ENCODE results near the gene ANO1. TPM values are rescaled to one million over a fixed set of nuclear protein-coding genes. Genes with fewer than 3 reads are reported as not detected.

The ANO1 gene
- total RNA-seq, 1 experiment from 2014 or later = 41.7 TPM

GRCh38 chr11:70175236-70175698 lies 97.2 kb downstream of the ANO1 start:
- CTCF ChIA-PET = interaction anchor here (0.6 to 1.5 kb wide), 3 partner anchors 15 to 259 kb away, joined by 3 to 4 read pairs (median 3); no protein-coding TSS in a partner anchor
- H3K27me3 ChIP-seq (ENCODE audit: insufficient read depth, low read length) = no peaks in the 10 kb centered on the region
- no peak for DNase-seq (ENCODE audit: low read depth, low spot score)
- H3K4me3 ChIP-seq (replicated peaks in 1 of 2; ENCODE audit: low read depth in 1 of 2, low read length in 2 of 2) = no peak overlapping the region
- no peak overlapping the region for H3K4me2 ChIP-seq (ENCODE audit: low read length)
- no peaks in the 10 kb centered on the region for H3K4me1 ChIP-seq (ENCODE audit: control insufficient read depth in 1 of 2, insufficient read depth in 2 of 2, low read length in 2 of 2)
- RAD21 ChIA-PET (ENCODE audit: low non-redundant PET in 1 of 2, low total read pairs in 2 of 2, uncharacterized antibody in 2 of 2, unreplicated experiment in 2 of 2) = no interaction called here
- no peak overlapping the region for H3K27ac ChIP-seq (ENCODE audit: low read depth, low read length)
- intact Hi-C loops (cut with micrococcal nuclease) = no loop called here
- no peak overlapping the region for H3K9ac ChIP-seq (ENCODE audit: low read length)
- H3K9me3 ChIP-seq (ENCODE audit: control insufficient read depth in 1 of 2, insufficient read depth in 1 of 2, low read depth in 1 of 2, low read length in 2 of 2) = no peaks in the 10 kb centered on the region
- no peaks in the 10 kb centered on the region for H3K79me2 ChIP-seq (ENCODE audit: insufficient read depth, low read length)
- H2AFZ ChIP-seq (ENCODE audit: low read depth, low read length, poor library complexity, severe bottlenecking) = no peak overlapping the region
- TF ChIP-seq REST (IDR thresholded peaks at IDR 0.05; ENCODE audit: low read depth) = no peak
- no TSS peak for BruUV-seq (replicated peaks)
- H3K9me2 ChIP-seq (ENCODE audit: insufficient read depth) = no peaks in the 10 kb centered on the region
- H3K36me3 ChIP-seq (ENCODE audit: control insufficient read depth in 1 of 2, insufficient read depth in 2 of 2, low read length in 2 of 2) = peaks cover 0 to 3% of the 10 kb centered on the region in 2 experiments; a peak in 1 of 4 replicates
- POLR2A ChIA-PET = interaction anchor here (1.1 kb wide), 1 partner anchor 15 kb away, joined by 3 read pairs; no protein-coding TSS in a partner anchor
- ATAC-seq = no peak
- no peaks in the 10 kb centered on the region for H4K20me1 ChIP-seq (ENCODE audit: insufficient read depth)

- no peaks in the 10 kb centered on the region for H3K9me3 ChIP-seq (ENCODE audit: control insufficient read depth in 1 of 2, insufficient read depth in 1 of 2, low read depth in 1 of 2, low read length in 2 of 2)
- TF ChIP-seq TCF7L2 (IDR thresholded peaks at IDR 0.05; ENCODE audit: borderline replicate concordance, extremely low read depth, insufficient read depth, insufficient read length) (no peak), CTCF (IDR thresholded peaks at IDR 0.05 in 2 of 3, conservative IDR thresholded peaks at IDR 0.05 in 1 of 3; ENCODE audit: borderline replicate concordance in 1 of 3, insufficient read depth in 1 of 3, low read depth in 2 of 3, low read length in 2 of 3) (peak; percentile 28 to 89 (median 73); a peak in 5 of 6 replicates), YY1 (IDR thresholded peaks at IDR 0.05; ENCODE audit: extremely low read depth, insufficient replicate concordance, low read depth, low read length) (peak; percentile 43)
- intact Hi-C loops (cut with micrococcal nuclease) = no loop called here
- H3K79me2 ChIP-seq (ENCODE audit: insufficient read depth, low read length) = no peaks in the 10 kb centered on the region
- DNase-seq (ENCODE audit: low read depth, low spot score) (peak; percentile 16), ATAC-seq (peak; percentile 95)
- H3K9me2 ChIP-seq (ENCODE audit: insufficient read depth) = no peaks in the 10 kb centered on the region
- H3K9ac ChIP-seq (ENCODE audit: low read length) = no peak overlapping the region
- H3K4me3 ChIP-seq (replicated peaks in 1 of 2; ENCODE audit: low read depth in 1 of 2, low read length in 2 of 2) = no peak overlapping the region
- H3K36me3 ChIP-seq (ENCODE audit: control insufficient read depth in 1 of 2, insufficient read depth in 2 of 2, low read length in 2 of 2) = no peaks in the 10 kb centered on the region; a peak in 1 of 4 replicates
- no TSS peak for BruUV-seq (replicated peaks)
- no peak overlapping the region for H3K27ac ChIP-seq (ENCODE audit: low read depth, low read length)
- no peaks in the 10 kb centered on the region for H4K20me1 ChIP-seq (ENCODE audit: insufficient read depth)
- POLR2A ChIA-PET = no interaction called here
- RAD21 ChIA-PET (ENCODE audit: low non-redundant PET in 1 of 2, low total read pairs in 2 of 2, uncharacterized antibody in 2 of 2, unreplicated experiment in 2 of 2) = no interaction called here
- no peak overlapping the region for H3K4me2 ChIP-seq (ENCODE audit: low read length)
- H2AFZ ChIP-seq (ENCODE audit: low read depth, low read length, poor library complexity, severe bottlenecking) = no peak overlapping the region
- CTCF ChIA-PET = interaction anchor here (0.6 to 1.1 kb wide), 7 partner anchors 15 to 594 kb away, joined by 3 read pairs; no protein-coding TSS in a partner anchor
- H3K4me1 ChIP-seq (ENCODE audit: control insufficient read depth in 1 of 2, insufficient read depth in 2 of 2, low read length in 2 of 2) = no peaks in the 10 kb centered on the region
- no peaks in the 10 kb centered on the region for H3K27me3 ChIP-seq (ENCODE audit: insufficient read depth, low read length)
Observed at GRCh38 chr11:70176940-70177689, 99.0 kb downstream of the ANO1 start.

Data from HCT116 (cell line).